Cortex of kidney (tissue), 1 donor: Measurements from ENCODE around the gene BAG5.
"Not testable (repeated sequence)": the region's sequence is repeated elsewhere in the genome, so short reads cannot be mapped to it uniquely, and the experiment has no call there.

Source experiments
- DNase-seq: peaks from one replicate; lab custom pipeline; 2025; lab: John Stamatoyannopoulos, UW

The BAG5 gene

GRCh38 chr14:103522649-103523574, 39.5 kb downstream of the BAG5 start, which contains the start of gene CKB:
Gene CKB, minus strand, starts transcription at chr14:103522830. Its CDS starts 337 bp downstream, at chr14:103522493.
- DNase-seq = no peak

GRCh38 chr14:103521951-103522563, 40.4 kb downstream of the BAG5 start:
- no peak for DNase-seq

- no peak for DNase-seq
Observed at GRCh38 chr14:103521438-103521950, 41.0 kb downstream of the BAG5 start.

GRCh38 chr14:103520657-103521437, 41.6 kb downstream of the BAG5 start:
- DNase-seq = no peak

- no peak for DNase-seq
Observed at GRCh38 chr14:103520269-103520656, 42.2 kb downstream of the BAG5 start.

GRCh38 chr14:103519837-103520212, 42.6 kb downstream of the BAG5 start:
- no peak for DNase-seq

- no peak for DNase-seq
Observed at GRCh38 chr14:103519043-103519836, 43.2 kb downstream of the BAG5 start.

GRCh38 chr14:103518422-103519042, 43.9 kb downstream of the BAG5 start:
- DNase-seq = no peak

GRCh38 chr14:103517721-103518421, 44.6 kb downstream of the BAG5 start:
- DNase-seq = no peak

- DNase-seq = no peak
Observed at GRCh38 chr14:103517174-103517566, 45.3 kb downstream of the BAG5 start.

- DNase-seq = no peak
Observed at GRCh38 chr14:103516426-103517173, 45.9 kb downstream of the BAG5 start.

- no peak for DNase-seq
Observed at GRCh38 chr14:103514596-103515421, 47.6 kb downstream of the BAG5 start.

- no peak for DNase-seq
Observed at GRCh38 chr14:103512701-103513611, 49.5 kb downstream of the BAG5 start.

GRCh38 chr14:103512180-103512579, 50.3 kb downstream of the BAG5 start:
- not testable (repeated sequence) for DNase-seq

GRCh38 chr14:103510724-103511693, 51.4 kb downstream of the BAG5 start:
- DNase-seq = no peak
